SHP77 (cell line): Measurements from ENCODE around the gene UBR3.
"Not testable (repeated sequence)": the region's sequence is repeated elsewhere in the genome, so short reads cannot be mapped to it uniquely, and the experiment has no call there.

Experiments used
- DNase-seq, 2 experiments: peaks; one replicate each; lab custom pipeline; 2025; lab: John Stamatoyannopoulos, UW

UBR3 gene, protein sequence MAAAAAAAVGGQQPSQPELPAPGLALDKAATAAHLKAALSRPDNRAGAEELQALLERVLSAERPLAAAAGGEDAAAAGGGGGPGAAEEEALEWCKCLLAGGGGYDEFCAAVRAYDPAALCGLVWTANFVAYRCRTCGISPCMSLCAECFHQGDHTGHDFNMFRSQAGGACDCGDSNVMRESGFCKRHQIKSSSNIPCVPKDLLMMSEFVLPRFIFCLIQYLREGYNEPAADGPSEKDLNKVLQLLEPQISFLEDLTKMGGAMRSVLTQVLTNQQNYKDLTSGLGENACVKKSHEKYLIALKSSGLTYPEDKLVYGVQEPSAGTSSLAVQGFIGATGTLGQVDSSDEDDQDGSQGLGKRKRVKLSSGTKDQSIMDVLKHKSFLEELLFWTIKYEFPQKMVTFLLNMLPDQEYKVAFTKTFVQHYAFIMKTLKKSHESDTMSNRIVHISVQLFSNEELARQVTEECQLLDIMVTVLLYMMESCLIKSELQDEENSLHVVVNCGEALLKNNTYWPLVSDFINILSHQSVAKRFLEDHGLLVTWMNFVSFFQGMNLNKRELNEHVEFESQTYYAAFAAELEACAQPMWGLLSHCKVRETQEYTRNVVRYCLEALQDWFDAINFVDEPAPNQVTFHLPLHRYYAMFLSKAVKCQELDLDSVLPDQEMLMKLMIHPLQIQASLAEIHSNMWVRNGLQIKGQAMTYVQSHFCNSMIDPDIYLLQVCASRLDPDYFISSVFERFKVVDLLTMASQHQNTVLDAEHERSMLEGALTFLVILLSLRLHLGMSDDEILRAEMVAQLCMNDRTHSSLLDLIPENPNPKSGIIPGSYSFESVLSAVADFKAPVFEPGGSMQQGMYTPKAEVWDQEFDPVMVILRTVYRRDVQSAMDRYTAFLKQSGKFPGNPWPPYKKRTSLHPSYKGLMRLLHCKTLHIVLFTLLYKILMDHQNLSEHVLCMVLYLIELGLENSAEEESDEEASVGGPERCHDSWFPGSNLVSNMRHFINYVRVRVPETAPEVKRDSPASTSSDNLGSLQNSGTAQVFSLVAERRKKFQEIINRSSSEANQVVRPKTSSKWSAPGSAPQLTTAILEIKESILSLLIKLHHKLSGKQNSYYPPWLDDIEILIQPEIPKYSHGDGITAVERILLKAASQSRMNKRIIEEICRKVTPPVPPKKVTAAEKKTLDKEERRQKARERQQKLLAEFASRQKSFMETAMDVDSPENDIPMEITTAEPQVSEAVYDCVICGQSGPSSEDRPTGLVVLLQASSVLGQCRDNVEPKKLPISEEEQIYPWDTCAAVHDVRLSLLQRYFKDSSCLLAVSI (N-terminal part only)

DNA sequence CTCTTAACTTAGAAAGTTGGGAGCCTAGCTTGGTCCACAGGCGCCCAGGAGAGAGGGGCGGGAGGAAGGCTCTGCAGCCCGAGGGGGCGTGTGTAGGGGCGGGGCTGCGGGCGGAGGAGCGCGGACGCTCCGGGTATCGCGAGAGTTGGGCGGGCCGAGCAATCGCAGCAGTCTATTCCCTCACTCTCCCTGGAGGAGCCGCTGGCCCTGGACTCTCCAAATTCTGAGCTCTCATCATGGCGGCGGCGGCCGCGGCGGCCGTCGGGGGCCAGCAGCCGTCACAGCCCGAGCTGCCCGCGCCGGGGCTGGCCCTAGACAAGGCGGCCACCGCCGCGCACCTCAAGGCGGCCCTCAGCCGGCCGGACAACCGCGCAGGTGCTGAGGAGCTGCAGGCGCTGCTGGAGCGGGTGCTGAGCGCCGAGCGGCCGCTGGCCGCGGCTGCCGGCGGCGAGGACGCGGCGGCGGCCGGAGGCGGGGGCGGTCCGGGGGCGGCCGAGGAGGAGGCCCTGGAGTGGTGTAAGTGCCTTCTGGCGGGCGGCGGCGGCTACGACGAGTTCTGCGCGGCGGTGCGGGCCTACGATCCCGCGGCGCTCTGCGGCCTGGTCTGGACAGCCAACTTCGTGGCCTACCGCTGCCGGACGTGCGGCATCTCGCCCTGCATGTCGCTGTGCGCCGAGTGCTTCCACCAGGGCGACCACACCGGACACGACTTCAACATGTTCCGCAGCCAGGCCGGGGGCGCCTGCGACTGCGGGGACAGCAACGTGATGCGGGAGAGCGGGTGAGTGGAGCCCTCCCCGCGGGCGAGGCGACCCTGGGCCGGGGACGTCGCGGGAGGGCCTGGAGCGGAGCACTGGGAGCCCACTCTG, at the start of gene UBR3:
Gene UBR3 (plus strand): TSS at position 183 of the 869 bp plus-strand sequence. CDS start 54 bp downstream, at position 237.
- peak; percentile 67 to 76 for DNase-seq

DNA sequence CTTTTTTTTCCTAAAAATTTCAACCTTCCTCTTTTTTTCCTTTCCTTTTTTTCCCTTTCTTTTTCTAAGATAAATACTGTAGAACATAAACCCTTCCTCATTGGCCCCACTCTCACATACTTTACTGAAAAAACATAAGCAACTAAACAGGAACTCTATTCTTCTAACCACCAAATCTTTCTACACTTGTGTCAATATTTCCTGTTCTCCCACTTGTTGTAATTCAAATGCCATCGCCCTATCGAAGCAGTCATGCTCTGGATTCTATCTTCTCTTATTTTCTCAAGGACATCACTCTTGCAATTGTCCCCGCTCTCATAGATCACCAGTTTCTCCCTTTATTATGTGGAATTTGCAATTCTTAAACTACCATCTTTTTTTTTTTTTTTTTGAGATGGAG, 48.8 kb upstream of the UBR3 start:
- no peak for DNase-seq

DNA sequence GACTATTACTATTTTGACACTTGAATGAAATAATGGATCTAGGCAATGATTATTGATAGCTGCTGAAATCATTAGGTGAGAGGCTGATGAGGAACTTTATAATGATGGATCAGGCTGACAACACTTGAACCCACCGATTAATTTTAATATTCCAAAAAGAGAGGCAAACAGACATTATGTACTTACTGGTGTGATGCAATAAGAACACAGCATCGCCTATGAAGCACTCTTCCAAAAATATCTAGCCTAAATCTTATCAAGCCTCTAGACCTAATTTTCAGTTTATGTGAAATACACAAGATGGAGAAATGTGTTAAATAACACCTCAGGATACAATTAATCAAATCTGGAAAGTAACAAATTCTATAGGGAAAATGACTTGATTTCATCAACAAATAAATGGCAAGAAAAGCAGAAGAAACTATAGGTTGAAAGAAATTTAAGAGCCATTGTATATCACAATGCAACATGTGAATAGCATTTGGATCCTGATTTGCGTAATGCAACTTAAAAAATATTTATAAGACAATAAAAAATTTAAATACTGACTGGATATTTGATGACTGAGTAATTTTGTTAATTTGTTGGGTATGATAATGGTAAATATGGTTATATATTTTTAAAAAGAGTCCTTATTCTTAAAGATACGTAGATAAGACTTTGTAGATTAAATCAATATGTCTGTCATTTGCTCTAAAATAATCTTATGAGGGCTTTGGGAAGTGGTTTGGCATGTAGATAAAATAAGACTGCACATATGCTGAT, 45.8 kb upstream of the UBR3 start:
- no peak for DNase-seq

DNA sequence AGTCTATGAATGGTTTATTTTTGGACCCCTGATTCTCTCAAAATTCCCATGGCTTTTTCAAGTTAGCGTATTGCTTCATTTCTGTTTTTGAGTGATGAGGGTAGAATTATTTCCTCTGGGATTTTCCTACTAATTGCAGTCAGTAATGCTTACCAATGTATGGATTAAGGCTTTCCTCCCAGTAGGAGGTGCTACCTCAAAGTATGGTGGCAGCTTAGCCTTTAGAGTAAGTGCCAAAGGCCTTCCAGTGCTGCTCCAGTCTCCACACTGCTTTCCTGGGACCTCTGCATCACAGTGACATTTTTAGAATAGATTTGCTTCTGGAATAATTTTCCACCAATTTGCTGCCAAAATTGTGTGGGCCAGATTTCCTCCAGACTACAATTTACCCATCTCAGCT, 44.7 kb upstream of the UBR3 start:
- DNase-seq: no peak

DNA sequence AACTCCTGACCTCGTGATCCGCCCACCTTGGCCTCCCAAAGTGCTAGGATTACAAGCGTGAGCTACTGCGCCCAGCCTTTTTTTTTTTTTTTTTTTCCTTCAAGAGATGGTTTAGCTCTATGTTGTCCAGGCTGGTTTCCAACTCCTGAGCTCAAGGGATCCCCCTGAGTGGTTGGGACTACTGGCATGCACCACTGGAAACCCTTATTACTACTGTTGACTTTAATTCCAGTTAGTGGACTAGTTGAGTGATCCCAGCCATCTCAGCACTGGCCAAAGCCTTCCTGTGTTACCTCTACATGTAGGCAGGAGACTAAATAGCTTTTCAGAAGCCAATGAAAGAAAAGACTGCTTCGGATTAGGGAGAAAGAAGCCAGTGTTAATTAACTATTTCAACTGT, 36.7 kb upstream of the UBR3 start:
- DNase-seq: no peak

DNA sequence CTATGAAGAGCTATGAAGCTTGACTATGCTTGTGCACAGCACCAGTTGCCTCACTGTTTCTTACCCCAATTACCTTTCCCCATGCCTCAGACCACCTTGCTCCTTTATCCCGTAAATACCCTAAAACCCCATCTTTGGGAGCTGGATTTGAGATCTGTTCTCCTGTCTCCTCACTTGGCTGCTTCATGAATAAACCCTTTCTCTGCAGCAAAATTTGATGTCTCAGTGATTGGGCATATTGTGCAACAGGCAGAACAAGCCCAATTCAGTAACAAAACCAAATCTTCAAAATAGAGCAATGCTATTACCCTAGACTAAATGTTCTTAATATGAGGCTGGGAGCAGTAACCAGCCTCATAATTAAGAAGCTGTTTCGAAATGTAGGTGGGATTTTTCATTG, 32.1 kb upstream of the UBR3 start:
- no peak for DNase-seq

DNA sequence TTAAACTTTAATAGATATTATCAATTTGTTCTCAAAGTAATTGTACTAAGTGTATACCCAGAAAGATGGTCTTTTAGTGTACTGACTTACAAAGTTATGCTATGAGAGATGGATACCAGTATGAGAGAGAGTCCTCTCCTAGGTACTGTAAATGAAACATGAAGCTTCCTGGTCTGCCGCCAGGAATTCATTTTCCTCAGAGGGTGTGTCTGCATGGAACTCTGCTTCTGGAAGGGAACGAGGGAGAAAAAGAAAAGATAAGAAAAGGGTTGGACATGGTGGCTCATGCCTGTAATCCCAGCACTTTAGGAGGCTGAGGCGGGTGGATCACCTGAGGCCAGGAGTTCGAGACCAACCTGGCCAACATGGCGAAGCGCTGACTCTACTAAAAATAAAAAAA, 30.8 kb upstream of the UBR3 start:
- DNase-seq: no peak

DNA sequence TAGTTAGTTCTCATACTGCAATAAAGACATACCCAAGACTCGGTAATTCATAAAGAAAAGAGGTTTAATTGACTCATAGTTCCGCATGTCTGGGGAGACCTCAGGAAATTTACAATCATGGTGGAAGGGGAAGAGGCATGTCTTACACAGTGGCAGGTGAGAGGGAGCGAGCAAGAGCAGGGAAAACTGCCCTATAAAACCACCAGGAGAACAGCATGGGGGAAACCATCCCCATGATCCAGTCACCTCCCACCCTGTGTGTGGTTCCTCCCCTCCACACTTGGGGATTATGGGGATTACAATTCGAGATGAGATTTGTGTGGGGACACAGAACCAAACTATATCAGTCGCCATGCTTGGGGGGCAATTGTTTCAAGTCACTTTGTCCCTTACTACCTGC, 29.7 kb upstream of the UBR3 start:
- DNase-seq: no peak

DNA sequence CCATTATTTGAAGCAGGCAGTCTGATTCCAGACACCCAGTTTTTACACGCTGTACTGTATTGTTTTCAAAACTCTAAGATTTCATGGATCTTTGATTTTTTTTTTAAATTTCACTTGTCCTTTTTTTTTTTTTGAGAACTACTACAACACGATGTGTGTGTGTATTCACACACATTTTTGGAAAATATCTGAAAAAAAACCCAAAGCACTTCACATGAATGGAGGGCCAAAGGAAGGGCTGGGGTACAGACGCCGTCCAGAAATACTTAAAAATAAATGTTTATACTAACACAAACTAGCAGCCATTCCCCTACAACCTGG, 28.9 kb upstream of the UBR3 start:
- no peak for DNase-seq

DNA sequence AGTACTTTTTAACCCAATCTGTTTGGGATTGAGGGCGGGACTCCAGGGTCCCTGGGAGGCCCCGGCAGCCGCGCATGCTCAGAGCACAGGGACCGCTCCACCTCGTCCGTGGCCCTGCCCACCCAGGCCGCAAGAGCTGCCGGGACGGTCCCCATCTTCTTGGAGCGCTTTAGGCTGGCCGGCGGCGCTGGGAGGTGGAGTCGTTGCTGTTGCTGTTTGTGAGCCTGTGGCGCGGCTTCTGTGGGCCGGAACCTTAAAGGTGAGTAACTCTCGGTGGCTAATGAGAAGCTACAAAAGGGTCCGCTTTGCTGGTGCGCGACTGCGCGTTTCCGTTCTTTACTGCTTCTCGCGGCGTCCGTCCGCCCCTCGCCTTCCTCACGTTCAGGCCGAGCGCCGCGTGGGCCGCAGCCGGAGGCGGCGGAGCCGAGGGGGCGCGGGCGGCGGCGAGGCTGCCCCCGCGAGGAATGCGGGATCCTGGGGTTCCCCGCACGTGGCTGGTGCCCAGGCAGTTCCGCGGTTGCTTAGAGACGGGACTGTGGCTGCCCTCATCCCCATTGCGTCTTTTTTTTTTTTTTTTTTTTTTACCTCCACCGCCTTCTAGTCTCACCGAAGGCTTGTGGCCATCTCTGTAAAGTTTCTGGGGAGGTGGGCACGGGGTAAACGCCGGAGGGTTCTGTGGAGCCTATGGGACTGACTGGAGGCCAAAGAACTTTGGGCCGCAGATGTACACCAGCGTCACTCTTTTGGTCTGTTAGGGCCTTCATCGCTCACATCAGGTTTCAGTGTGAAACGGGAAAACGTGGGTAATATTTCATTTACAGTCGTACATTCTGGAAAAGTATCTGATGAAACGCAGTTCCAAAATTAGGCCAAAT, 28.3 kb upstream of the UBR3 start, which contains the start of gene SSB:
Gene SSB (plus strand): TSS at position 154 of the 875 bp plus-strand sequence. CDS start 2,090 bp downstream, outside the sequence.
- DNase-seq: peak; percentile 35 to 79

DNA sequence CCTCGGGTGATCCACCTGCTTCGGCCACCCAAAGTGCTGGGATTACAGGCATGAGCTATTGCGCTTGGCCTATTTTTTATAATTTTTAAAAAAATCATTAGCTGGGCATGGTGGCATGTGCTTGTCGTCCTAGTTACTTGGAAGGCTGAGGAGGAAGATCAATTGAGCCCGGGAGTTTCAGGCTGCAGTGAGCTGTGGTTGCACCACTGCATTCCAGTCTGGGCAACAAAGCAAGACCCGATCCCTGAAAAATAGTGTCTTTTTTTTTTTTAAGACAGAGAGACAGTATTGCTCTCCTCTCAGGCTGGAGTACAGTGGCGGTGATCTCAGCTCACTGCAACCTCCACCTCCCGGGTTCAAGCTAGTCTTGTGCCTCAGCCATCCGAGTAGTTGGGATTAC, 23.8 kb upstream of the UBR3 start:
- no peak for DNase-seq

DNA sequence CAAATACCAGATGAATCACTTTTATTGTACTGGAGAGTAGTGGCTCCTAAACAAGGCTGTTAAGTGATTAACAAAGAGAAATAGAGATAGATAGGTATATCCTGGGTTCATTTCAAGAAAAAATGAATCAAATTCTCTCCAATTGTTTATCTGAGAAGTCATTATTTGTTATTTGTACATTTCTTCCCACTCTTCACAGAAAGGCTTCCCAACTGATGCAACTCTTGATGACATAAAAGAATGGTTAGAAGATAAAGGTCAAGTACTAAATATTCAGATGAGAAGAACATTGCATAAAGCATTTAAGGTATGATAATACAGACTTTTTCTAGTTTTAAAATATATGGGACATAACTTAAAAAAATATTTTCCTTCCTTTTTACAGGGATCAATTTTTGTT, 20.7 kb upstream of the UBR3 start:
- DNase-seq: no peak

DNA sequence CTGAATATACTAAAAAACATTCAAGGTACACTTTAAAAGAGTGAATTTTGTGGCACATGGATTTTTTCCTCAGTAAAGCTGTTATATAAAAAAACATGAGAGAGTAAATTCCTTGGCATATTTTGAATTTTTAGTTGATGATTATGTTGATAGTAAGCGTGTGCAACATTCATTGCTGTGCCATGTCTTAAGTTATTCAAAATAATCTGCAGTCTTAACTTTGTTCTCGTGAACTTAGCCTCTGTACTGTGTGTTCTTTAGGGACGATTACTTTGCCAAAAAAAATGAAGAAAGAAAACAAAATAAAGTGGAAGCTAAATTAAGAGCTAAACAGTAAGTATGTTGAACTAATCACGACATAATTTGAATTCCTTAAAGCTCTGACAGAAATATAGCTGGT, 19.0 kb upstream of the UBR3 start:
- DNase-seq: no peak

DNA sequence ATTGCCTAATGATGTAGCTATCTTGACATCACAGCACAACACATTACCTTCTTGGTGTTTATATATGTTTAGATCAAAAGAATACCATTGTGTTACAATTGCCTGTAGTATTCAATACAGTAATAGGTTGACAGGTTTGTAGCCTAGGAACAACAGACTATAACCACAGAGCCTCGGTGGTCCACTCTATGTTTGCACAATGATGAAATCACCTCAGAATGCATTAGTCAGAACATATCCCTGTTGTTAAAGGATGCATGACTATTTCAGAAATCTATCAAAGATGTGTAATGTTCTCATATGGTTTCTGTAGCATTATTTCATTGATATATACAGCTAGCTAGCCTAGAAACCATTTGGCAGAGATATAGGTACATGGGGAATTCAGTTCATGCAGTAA, 11.4 kb upstream of the UBR3 start:
- no peak for DNase-seq

DNA sequence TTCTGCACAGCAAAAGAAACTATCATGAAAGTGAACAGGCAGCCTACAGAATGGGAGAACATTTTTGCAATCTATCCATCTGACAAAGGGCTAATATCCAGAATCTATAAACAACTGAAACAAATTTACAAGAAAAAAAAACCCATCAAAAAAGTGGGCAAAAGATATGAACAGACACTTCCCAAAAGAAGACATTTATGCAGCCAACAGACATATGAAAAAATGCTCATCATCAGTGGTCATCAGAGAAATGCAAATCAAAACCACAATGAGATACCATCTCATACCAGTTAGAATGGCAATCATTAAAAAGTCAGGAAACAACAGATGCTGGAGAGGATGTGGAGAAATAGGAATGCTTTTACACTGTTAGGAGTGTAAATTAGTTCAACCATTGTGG, 10.3 kb upstream of the UBR3 start:
- DNase-seq: not testable (repeated sequence)

DNA sequence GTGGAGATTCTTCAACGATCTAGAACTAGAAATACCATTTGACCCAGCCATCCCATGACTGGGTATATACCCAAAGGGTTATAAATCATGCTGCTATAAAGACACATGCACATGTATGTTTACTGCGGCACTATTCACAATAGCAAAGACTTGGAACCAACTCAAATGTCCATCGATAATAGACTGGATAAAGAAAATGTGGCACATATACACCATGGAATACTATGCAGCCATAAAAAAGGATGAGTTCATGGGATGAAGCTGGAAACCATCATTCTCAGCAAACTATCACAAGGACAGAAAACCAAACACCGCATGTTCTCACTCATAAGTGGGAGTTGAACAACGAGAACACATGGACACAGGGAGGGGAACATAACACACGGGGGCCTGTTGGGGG, 9.9 kb upstream of the UBR3 start:
- DNase-seq: not testable (repeated sequence)

DNA sequence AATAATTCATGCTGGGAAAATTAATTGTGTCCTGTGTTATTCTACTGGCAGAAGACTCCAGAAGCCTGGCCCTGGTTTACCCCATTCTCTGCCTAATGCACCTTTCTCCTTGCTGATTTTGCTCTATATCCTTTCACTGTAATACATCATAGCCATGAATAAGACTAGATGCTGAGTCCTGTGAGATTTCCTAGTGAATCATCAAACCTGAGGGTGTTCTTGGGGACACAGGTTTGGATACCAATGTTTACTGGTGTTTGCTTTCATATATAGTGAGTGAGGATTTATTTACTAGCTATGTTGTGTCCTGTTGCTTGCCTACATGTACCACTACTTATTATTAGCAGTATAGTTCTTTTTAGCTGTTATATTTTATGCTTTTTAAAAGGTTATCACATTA, 9.0 kb upstream of the UBR3 start:
- no peak for DNase-seq

DNA sequence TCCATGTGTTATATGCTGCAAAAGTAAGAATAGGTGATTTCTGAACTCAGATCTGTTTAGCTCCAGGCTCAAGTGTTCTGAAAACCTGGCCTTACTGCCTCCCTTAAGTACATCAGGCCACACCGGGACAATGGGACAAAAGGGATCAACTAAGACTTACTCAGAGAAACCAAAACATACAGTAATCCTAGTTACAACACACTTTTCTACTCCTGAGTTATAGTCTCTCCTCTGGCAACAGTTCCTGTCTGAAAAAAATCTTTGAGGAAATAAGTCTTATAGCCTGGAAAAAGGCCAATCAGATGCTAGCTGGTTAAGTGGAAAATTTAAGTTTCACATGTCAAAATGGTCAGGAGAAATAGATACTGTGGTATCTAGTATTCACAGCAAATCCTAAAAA, 8.1 kb upstream of the UBR3 start:
- no peak for DNase-seq

DNA sequence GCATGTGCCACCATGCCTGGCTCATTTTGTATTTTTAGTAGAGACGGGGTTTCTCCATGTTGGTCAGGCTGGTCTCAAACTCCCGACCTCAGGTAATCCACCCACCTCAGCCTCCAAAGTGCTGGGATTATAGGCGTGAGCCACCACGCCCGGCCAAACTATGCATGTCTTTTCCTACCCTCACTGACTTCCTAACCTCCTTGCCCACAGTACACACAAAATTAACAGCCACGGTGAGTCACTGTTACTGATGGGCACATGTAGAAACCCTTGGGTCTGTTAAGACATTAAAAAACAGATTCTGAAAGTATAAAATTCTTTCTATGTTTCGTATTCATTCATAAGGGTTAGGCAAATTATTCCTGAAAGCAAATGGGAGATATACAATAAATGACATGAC, 7.2 kb upstream of the UBR3 start:
- not testable (repeated sequence) for DNase-seq

DNA sequence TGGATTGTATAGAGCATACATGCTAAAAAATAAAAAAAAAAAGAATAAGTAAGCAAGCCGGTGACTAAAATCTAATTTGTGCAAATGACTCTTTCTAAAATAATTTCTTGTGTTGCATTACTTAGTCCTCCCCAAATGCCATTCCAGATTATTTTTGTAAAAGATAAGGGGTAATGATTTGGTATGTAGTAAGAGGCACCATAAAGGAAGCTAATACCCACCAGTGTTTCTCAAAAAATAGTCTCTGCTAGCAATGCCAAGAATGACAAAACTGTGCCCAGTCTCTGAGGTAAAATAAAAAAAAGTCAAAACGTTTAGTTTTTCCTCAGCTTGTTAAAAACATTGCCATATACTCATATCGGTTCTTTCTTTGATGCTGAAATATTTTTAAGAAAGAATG, 5.2 kb upstream of the UBR3 start:
- DNase-seq: no peak
